HCEC 1CT (cell line): ENCODE results near the gene SNRPA.
"Not testable (repeated sequence)": the region's sequence is repeated elsewhere in the genome, so short reads cannot be mapped to it uniquely, and the experiment has no call there.

Experiments used
- DNase-seq: peaks from one replicate; pipeline ENCODE4 v3.0.0-alpha.2; 2017

SNRPA gene

DNA sequence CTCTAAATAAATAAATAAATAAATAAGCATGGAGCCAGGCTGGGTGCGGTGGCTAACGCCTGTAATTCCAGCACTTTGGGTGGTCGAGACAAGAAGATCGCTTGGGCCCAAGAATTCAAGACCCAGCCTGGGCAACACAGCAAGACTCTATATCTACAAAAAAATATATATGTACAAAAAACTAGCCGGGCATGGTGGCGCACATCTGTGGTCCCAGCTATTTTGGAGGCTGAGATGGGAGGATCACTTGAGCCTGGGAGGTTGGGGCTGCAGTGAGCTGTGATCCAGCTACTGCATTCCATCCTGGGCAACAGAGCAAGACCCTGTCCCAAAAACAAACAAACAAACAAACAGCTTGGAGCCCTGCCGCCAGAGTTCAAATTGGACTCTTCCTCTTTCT is 3.5 kb upstream of the SNRPA start:
- no peak for DNase-seq

DNA sequence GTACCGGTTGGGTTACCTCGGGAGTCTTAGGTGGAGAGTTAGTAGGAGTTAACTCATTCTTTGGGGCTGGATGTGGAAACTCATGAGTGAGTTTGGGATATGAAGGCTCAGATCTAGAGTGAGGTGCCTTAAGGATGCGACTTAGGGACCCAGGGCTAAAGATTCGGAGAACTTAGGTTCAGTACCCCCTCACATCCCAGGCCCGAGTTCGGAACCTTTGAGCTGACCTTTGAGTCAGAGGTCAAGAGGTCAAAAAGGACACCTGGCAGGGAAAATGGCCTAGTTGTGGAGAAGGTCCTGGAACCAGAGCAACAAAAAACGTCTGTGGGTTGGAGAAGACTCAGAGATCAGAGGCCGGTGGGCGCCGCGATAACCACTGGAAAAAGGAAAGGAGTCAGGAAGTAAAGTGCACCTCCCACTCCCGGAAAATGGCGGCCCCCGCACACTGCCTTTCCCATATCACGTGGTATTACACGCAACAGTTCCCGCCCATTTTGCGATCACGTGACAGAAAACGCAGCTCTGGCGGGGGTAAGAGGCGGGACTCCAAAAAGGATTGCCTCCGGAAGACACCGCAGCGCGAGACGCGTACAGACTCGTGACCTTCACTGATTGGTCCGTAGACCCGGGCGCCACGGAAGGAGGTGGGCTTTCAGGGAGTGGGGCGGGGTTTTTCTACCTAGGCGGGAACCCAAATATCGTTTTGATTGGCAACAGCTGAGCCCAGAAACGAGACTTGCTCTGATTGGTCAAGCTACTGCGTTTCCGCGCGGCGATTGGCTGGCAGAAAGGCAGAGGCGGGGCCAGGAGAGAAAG is 737 bp upstream of the SNRPA start, which contains the start of gene ACTMAP:
Gene ACTMAP, minus strand, starts transcription at position 420 of the 816 bp plus-strand sequence. CDS start 674 bp downstream, outside the sequence.
- DNase-seq = peak; percentile 100

DNA sequence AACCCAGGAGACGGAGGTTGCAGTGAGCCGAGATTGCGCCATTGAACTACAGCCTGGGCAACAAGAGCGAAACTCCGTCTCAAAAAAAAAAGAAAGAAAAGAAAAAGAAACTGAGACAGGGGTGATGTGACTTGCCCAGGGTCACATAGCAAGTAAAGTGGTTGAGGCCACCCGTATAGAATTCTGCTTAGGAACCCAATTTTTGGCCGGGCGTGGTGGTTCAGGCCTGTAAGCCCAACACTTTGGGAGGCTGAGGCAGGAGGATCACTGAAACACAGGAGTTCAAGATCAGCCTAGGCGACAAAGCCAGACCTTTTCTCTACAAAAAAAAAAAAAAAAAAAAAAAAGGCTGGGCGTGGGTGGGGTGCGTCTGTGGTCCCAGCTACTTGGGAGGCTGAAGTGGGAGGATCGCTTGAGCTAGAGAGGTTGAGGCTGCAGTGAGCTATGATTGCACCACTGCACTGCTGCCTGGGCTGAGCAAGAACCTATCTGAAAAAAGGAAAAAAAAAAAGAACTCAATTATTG is 1.3 kb downstream of the SNRPA start:
- DNase-seq = no peak

DNA sequence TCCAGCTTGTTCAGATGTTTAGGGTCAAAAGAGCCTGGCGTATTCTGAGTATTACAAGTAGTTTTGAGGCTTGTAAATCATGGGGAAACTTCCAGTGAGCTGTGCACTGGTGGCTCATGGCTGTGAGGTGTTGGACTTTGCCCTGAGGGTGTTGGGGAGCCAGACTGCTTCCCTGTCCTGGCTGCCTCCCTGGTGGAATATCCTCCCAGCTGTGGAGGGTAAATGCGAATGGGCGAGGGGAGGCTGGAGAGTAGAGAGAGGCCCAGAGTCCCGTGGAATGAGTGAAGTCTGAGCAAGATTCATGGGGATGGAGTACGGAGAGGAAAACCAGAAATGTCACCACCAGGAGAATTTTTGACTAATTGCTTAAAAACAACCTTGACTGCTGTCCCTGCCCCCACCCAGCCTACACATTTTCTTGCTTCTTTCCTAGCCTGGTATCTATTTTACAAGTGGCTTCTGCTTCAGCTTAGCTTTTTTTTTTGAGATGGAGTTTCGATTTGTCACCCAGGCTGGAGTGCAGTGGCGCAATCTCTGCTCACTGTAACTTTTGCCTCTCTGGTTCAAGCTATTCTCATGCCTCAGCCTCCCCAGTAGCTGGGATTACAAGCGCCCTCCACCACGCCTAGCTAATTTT is 3.7 kb downstream of the SNRPA start:
- DNase-seq = no peak

DNA sequence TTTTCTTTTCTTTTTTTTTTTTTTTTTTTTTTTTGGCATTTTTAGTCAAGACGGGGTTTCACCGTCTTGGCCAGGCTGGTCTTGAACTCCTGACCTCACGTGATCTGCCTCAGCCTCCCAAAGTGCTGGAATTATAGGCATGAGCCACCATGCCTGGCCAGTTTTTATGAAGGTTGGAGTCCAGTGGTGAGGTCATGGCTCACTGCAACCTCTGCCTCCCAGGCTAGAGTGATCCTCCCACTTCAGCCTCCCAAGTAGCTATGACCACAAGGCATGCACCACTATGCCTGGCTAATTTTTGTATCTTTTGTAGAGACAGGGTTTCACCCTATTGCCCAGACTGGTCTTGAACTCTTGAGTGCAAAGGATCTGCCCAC is 4.2 kb downstream of the SNRPA start:
- no peak for DNase-seq

DNA sequence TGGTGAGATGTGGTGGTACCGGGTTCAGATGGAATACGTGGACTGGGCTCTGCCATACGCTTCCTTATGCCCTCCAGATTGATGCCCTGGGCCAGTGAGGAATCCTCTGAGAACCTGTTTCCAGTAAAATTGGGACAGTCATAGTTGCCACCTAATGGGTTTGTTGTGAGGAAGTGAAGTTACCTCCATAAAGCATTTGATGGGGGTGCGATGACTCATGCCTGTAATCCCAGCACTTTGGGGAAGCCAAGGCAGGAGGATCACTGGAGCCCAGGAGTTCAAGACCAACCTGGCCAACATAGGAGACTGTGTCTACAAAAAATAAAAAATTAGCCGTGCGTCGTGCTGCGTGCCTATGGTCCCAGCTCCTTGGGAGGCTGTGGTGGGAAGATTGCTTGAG is 4.8 kb downstream of the SNRPA start:
- DNase-seq = no peak

DNA sequence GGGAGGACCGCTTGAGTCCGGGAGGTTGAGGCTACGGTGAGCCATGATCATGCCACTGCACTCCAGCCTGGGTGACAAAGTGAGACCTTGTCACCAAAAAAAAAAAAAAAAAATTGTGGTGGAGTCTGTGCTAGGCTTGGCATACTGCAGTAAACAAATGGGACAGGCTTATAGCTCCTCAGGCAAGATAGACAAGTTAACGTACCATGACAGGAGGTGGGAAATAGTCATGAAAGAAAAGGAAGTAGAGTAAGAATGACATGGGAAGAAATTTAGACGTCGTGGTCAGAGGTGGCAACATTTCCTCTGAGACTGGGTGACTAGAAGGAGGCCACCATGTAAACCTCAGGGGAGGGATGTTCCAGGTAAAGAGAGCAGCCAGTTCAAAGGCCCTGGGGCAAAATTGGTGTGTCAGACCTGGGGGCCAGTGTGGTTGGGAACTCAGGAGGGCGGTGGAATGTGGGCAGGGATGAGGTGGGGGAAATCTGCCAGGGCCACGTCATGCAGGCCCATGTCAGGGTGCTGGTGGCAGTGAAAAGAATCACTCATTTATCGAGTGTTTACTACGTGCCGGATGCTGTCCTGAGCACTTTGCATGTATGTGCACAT is 5.6 kb downstream of the SNRPA start:
- no peak for DNase-seq

DNA sequence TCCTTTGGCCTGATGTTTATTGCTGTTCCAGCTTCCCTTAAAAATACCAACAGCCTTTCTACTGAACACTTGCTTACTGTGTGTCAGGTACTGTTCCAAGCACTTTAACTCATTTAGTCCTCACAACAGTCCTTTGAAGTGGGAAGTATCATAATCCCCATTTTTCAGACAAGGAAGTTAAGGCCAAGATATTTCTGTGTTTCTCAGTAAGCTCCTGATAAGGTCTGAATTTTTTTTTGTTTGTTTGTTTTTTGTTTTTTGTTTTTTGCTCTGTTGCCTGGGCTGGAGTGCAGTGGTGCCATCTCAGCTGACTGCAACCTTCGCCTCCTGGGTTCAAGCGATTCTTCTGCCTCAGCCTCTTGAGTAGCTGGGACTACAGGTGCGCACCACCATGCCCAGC is 7.5 kb downstream of the SNRPA start:
- DNase-seq = no peak

DNA sequence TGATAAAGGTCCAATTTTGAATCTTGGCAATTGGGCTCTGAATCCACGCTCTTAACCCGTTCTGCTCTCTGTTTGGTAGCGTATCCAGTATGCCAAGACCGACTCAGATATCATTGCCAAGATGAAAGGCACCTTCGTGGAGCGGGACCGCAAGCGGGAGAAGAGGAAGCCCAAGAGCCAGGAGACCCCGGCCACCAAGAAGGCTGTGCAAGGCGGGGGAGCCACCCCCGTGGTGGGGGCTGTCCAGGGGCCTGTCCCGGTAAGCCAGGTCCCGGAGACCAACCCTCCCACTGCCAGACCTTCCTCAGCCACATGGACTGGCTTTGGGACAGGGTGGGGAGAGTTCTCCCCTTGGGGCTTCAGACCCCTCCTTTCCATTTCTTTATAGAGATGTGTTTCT is 8.3 kb downstream of the SNRPA start:
- DNase-seq = no peak

DNA sequence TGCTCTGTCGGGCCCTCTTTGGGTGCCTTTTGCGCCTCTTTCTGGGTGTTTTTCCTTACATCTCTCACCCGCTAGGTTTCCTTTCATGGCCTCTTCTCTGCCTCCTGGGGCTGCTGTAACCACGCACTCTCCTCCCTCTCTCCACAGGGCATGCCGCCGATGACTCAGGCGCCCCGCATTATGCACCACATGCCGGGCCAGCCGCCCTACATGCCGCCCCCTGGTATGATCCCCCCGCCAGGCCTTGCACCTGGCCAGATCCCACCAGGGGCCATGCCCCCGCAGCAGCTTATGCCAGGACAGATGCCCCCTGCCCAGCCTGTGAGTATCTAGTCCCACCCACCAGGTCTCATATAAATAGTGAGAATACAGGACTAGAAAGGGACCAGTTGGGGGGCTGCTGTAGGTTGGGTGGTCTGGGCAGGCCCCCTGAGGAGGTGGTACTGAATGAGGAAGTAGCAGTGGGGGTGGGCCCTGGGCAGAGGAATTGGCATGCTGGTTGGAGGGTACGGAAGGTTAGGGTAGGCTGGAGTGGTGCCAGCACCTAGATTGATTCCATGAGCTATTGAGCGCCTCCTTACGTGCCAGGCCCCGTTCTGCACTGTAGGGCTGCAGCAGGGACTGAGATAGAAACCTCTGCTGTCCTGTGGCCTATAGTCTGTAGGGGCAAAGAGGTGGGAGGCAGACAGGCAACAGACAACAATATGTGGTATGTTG is 11.9 kb downstream of the SNRPA start:
- DNase-seq = no peak

DNA sequence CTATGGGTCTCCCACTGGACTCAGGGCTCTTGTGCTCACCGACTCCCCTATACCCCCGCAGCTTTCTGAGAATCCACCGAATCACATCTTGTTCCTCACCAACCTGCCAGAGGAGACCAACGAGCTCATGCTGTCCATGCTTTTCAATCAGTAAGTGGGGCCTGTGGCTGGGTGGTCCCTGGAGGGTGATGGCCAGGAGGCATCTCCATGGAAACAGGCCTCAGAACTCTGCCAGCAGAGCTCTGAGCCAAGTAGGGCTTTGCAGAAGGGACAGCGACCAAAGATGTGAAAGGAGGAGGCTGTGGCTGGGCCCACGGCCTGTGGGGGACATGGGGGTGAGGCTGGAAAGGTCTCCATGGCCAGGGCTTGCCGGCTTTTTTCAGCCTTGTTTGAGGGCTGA is 12.5 kb downstream of the SNRPA start:
- DNase-seq = no peak

DNA sequence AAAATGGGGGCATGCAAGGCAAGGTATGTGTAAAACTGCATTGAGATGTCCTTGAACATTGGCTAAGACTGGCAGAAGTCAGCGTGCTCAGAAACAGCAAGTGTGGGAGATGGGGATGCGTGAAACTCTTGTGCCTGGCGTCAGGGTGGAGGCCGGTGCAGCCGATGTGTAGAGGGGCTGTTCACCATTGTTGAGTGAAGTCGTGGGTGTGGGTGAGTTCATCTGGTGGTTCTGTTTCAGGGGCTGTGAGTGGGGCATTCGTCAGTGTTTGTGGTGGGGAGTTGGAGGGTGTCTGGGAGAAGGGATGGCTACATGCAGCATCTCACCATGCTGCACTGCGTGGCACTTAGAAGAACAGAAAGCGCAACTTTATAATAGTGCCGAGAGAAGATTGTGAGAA is 13.0 kb downstream of the SNRPA start:
- no peak for DNase-seq

DNA sequence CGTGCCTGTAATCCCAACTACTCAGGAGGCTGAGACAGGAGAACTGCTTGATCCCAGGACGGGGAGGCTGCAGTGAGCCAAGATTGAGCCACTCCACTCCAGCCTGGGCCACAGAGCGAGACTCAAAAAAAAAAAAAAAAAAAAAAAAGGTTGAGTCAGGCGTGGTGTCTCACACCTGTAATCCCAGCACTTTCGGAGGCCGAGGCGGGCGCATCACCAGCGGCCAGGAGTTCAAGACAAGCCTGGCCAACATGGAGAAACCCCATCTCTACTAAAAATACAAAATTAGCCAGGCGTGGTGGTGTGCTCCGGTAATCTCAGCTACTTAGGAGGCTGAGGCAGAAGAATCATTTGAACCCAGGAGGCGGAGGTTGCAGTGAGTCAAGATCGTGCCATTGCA is 15.4 kb downstream of the SNRPA start:
- DNase-seq = not testable (repeated sequence)

DNA sequence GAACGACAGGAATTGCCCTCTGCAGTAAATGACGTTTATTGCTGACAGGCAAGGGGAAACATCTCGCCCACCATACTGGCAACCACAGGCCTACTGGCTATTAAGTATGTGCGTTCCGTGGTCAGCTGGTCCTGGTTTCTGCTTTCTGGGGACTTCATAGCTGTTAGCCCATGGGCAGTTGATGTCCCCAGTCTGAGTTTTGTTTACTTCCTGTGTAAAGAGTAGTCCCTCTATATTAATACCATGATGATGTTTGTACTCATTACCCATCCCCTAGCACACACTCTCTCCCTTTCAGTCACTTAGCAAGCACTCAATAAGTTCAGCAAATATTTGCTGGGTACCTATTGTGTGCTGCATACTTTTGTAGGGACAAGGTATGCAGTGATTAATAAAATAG is 17.9 kb downstream of the SNRPA start:
- no peak for DNase-seq

DNA sequence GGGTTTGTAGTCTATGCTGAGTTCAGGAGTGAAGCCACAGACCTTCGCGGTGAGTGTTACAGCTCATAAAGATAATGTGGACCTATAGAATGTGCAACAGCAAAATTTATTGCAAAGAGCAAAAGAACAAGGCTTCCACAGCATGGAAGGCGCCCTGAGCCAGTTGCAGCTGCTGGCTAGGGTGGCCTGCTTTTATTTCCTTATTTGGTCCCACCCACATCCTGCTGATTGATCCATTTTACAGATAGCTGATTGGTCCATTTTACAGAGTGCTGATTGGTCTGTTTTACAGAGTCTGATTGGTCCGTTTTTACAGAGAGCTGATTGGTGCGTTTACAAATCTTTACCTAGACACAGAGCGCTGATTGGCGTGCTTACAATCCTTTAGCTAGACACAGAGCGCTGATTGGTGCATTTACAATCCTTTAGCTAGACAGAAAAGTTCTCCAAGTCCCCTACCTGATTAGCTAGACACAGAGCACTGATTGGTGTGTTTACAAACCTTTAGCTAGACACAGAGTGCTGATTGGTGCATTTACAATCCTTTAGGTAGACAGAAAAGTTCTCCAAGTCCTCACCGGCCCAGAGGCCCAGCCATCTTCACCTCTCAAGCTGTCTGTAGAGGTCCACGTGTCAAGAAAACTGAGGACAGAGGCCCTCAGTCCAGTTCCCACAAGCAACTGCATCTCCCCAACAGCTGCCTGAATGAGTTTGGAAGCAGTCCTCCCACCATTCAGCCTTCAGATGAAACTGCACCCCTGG is 20.3 kb downstream of the SNRPA start:
- not testable (repeated sequence) for DNase-seq

DNA sequence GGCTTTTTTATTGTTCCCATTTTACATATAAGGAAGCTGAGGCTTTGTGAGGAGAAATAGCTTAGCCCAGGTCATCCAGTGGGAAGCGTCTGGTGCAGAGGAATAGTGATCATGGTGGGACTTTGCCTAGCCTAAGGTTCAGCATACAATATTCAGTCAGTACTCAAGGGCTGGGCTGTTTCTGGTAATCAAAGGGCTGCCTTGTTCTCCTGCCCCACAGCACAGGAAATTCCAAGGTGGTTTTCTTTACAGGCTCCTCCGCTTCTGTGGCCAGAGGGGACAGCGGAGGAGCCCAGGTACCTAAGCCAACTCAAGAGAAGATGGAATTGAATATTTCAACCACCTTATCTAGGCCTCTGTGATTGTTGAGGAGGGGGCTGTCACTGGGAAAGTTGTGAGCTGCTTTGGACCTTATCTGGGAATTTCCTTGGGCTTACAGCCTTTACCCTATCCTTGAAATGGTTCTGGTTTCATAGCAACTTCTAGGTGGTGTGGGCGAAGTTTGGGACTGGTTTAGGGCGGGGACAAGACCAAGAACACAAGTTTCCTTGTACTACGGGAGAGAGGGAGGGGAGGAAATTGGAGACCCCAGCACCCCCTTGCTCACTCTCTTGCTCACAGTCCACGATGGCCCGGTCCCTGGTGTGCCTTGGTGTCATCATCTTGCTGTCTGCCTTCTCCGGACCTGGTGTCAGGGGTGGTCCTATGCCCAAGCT is 24.1 kb downstream of the SNRPA start, which contains the start of gene MIA:
Gene MIA, plus strand, starts transcription at position 606 of the 716 bp plus-strand sequence. Its CDS starts 22 bp downstream, at position 628.
- DNase-seq = no peak

DNA sequence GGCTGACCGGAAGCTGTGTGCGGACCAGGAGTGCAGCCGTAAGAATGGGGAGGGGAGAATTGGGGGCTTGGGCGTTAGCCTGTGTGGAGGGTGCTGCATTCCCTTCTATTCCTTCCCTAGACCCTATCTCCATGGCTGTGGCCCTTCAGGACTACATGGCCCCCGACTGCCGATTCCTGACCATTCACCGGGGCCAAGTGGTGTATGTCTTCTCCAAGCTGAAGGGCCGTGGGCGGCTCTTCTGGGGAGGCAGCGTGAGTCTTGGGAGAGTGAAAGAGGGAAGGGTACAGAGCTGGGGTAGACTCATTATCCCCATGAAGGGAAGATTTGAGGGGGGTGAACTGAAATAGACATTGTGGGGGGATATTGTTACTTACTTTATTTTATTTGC is 24.6 kb downstream of the SNRPA start:
- no peak for DNase-seq

DNA sequence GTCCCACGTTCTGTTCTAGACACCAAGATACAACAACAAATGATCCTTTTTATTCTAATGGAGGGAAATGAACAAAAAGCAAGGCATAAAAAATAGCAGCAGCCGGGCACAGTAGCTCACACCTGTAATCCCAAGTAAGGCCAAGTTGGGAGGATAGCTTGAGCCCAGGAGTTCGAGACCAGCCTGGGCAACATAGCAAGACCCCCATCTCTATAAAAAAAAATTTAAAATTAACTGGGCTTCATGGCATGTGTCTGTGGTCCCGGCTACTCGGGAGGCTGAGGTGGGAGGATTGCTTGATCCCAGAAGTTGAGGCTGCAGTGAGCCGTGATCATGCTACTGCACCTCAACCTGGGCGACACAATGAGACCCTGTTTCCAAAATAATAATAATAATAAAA is 25.4 kb downstream of the SNRPA start:
- no peak for DNase-seq

DNA sequence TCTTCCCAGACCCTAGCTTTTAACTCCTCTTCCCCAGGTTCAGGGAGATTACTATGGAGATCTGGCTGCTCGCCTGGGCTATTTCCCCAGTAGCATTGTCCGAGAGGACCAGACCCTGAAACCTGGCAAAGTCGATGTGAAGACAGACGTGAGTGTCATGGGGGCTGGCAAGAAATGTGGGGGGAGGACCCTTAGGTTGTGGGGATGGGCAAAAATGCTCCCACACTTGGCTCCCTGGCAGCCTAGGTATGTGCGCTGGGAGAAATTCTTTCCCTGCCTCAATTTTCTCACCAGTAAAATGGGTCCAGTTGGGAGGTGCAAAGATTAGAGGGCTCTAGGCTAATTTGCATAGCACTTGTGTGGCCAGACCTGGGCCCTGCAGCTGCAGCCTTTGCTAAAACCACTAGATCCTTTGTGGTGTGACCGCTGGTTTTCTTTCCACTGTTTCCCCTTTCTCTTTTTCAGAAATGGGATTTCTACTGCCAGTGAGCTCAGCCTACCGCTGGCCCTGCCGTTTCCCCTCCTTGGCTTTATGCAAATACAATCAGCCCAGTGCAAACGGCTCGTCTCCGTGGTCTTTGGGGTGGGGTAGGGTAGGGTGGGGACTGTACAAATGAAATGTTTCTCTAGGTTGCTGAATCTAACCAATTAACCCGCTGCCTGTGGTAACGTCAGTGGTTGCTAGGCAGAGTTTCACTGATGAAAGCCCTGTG is 26.1 kb downstream of the SNRPA start:
- DNase-seq = peak; percentile 83

DNA sequence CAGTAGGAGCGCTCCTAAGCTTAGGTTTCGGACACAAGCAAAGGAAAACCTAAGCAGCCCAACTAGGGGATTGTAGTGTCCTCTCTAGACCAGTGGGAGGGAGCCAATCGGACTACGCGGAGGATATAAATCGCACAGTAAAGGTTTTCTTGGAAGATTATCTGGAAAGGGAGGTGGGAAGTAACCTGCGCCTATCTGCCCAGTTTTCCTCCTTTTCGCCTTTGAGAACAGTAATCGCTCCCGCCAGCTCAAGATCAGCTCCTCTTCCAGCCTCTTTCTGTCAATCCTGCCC is 26.6 kb downstream of the SNRPA start:
- no peak for DNase-seq
